HepG2 (cell line): Measurements from ENCODE around the gene RGS19. TPM values are rescaled to one million over a fixed set of nuclear protein-coding genes. Genes with fewer than 3 reads are reported as not detected.

ENCODE experiments used
- BHLHE40 ChIP-seq: IDR thresholded peaks from 2 replicates; pipeline ENCODE4 v1.6.1; 2011; ENCODE audit warnings: low read length, improper control_type of control experiment
- CAMTA2 ChIP-seq: sonication (generic); formaldehyde crosslinking; IDR thresholded peaks from 2 replicates; pipeline ENCODE4 v1.4.0; 2020; ENCODE audit warnings: mild to moderate bottlenecking, missing genetic modification reagents, borderline replicate concordance
- CC2D1A ChIP-seq: sonication (generic); formaldehyde crosslinking; IDR thresholded peaks from 2 replicates; pipeline ENCODE4 v1.8.1; 2023; ENCODE audit warnings: mild to moderate bottlenecking, missing genetic modification reagents
- DNMT3B ChIP-seq: conservative IDR thresholded peaks from 2 replicates; pipeline ENCODE4 v1.6.1; 2016; ENCODE audit warnings: missing biosample characterization, control low read depth
- ERF ChIP-seq: IDR thresholded peaks from 2 replicates; pipeline ENCODE4 v1.6.1; 2018; ENCODE audit warnings: missing biosample characterization, missing genetic modification reagents
- FLYWCH1 ChIP-seq: sonication (generic); formaldehyde crosslinking; IDR thresholded peaks from 2 replicates; pipeline ENCODE4 v1.8.1; 2023; ENCODE audit warnings: mild to moderate bottlenecking, missing genetic modification reagents
- FOXJ3 ChIP-seq: sonication (generic); formaldehyde crosslinking; IDR thresholded peaks from 2 replicates; pipeline ENCODE4 v1.4.0; 2020; ENCODE audit warnings: missing genetic modification reagents, mild to moderate bottlenecking, borderline replicate concordance
- GFI1 ChIP-seq: sonication (generic); formaldehyde crosslinking; IDR thresholded peaks from 2 replicates; pipeline ENCODE4 v1.5.0; 2020; ENCODE audit warnings: missing genetic modification reagents, mild to moderate bottlenecking, borderline replicate concordance
- HDAC6 ChIP-seq: fragments of 200-600 bp; sonication (generic); IDR thresholded peaks from 2 replicates; pipeline ENCODE4 v1.7.0; 2017; ENCODE audit warnings: mild to moderate bottlenecking, antibody characterized with exemption, low read length, low read depth
- HIVEP1 ChIP-seq: sonication (generic); formaldehyde crosslinking; IDR thresholded peaks from 2 replicates; pipeline ENCODE4 v1.4.0; 2020; ENCODE audit warnings: mild to moderate bottlenecking, missing genetic modification reagents
- HMGA1 ChIP-seq: sonication (generic); formaldehyde crosslinking; conservative IDR thresholded peaks from 2 replicates; pipeline ENCODE4 v1.4.0; 2020; ENCODE audit warnings: missing genetic modification reagents
- KDM6A ChIP-seq: IDR thresholded peaks from 2 replicates; pipeline ENCODE4 v1.6.1; 2016; ENCODE audit warnings: low read depth
- MIXL1 ChIP-seq: IDR thresholded peaks from 2 replicates; pipeline ENCODE4 v1.6.1; 2016
- NPAS2 ChIP-seq: sonication (generic); formaldehyde crosslinking; IDR thresholded peaks from 2 replicates; pipeline ENCODE4 v1.8.0; 2022; ENCODE audit warnings: mild to moderate bottlenecking, missing genetic modification reagents, borderline replicate concordance
- RXRB ChIP-seq: IDR thresholded peaks from 2 replicates; pipeline ENCODE4 v1.6.1; 2016; ENCODE audit warnings: borderline replicate concordance, missing genetic modification reagents, missing compliant biosample characterization
- THYN1 ChIP-seq: sonication (generic); formaldehyde crosslinking; IDR thresholded peaks from 2 replicates; pipeline ENCODE4 v1.8.1; 2023; ENCODE audit warnings: low read depth, mild to moderate bottlenecking, moderate library complexity, missing genetic modification reagents, borderline replicate concordance
- ZFYVE20 ChIP-seq: sonication (generic); formaldehyde crosslinking; IDR thresholded peaks from 2 replicates; pipeline ENCODE4 v1.8.0; 2023; ENCODE audit warnings: low read depth, mild to moderate bottlenecking, moderate library complexity, missing genetic modification reagents, borderline replicate concordance
- ZNF17 ChIP-seq: sonication (generic); formaldehyde crosslinking; IDR thresholded peaks from 2 replicates; pipeline ENCODE4 v1.5.0; 2020; ENCODE audit warnings: mild to moderate bottlenecking, missing genetic modification reagents
- ZNF256 ChIP-seq: sonication (generic); formaldehyde crosslinking; conservative IDR thresholded peaks from 2 replicates; pipeline ENCODE4 v1.4.0; 2020; ENCODE audit warnings: missing genetic modification reagents
- ZNF263 ChIP-seq: sonication (generic); formaldehyde crosslinking; IDR thresholded peaks from 2 replicates; pipeline ENCODE4 v1.4.0; 2020; ENCODE audit warnings: missing genetic modification reagents
- ZNF605 ChIP-seq: sonication (generic); formaldehyde crosslinking; IDR thresholded peaks from 2 replicates; pipeline ENCODE4 v1.8.0; 2022; ENCODE audit warnings: mild to moderate bottlenecking, missing genetic modification reagents
- ZSCAN5A ChIP-seq: sonication (generic); formaldehyde crosslinking; IDR thresholded peaks from 2 replicates; pipeline ENCODE4 v1.8.0; 2022; ENCODE audit warnings: mild to moderate bottlenecking, missing genetic modification reagents, borderline replicate concordance
- polyA plus RNA-seq, 8 experiments: library from polyadenylated mRNA; depleted of rRNA in 3 of 8; stranded (reverse) in 7 of 8; unstranded in 1 of 8; fragments of >200 nt; fragmentation: Illumina TruSeq in 4 of 8; extraction: Trizol in 4 of 8; gene quantifications; 2 replicates each; pipeline versions ENCODE4 v1.2.1 to v1.2.3, GENCODE V29; 2011 to 2016; ENCODE audit warnings: low read depth in 4 of 8, missing spikeins in 1 of 8, mixed read lengths in 1 of 8; ENCODE audit not compliant: insufficient read depth in 1 of 8
- total RNA-seq, 5 experiments: library from RNA; depleted of rRNA; stranded (reverse); fragments of >200 nt; fragmentation: Illumina TruSeq; extraction: Trizol; gene quantifications; 2 replicates each; pipeline ENCODE4 v1.2.3, GENCODE V29; 2016; ENCODE audit warnings: low read depth in 1 of 5
- TF ChIP-seq, protein P1 (sequence below): sonication (generic); formaldehyde crosslinking; IDR thresholded peaks from 2 replicates; pipeline ENCODE4 v1.5.0; 2020; ENCODE audit warnings: missing genetic modification reagents, mild to moderate bottlenecking, borderline replicate concordance
- TF ChIP-seq, protein P2 (sequence below): sonication (generic); formaldehyde crosslinking; IDR thresholded peaks from 2 replicates; pipeline ENCODE4 v1.4.0; 2020; ENCODE audit warnings: missing genetic modification reagents, borderline replicate concordance

The RGS19 gene
- total and polyA plus RNA-seq, 2 of the 13 experiments (the other 11 are each of a cell fraction or from before 2014, with no cell fraction given): 10.7 to 11.9 TPM

DNA sequence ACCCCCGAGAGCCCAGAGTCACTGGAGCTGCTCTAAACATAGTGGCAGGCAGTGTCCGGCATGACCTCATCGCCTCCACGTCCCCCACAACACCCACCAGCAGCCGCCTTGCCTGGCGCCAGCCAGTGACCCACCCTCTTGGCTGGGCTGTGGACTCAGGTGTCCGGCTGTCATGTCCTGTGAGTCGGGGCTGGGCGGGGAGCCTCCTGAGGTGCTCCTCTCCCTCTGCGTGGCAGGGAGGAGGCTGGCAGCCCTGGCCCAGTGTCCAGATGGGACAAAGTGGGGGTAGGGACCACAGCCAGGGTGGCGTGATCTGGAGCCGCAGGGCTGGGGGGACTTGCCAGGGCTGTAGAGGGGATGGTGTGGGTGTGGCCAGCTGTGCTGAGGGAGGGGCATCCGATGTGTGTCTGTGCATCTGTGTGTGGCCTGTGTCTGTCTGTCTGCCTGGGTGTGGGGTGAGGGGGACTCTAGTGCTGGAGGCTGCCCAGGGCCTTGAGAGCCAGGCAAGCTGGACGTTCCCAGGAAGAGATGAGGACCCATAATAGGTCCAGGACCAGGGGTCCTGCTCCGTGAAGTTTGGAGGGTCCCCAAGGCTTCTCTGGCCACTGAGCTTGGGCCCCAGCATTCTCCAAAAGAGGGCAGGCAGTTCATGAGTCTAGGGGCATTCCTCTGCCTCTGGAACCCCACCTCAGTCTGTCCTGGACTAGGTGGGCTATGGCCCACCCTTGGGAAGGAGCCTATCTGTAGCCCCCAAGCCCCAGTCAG is 27.6 kb downstream of the RGS19 start (continued):
- TF ChIP-seq, protein P1, sequence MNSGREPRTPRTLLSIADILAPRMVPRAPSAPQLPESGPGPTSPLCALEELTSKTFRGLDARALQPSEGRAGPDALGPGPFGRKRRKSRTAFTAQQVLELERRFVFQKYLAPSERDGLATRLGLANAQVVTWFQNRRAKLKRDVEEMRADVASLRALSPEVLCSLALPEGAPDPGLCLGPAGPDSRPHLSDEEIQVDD (CRISPR knock-in tag): no peak
- TF ChIP-seq CC2D1A (CRISPR knock-in tag) (no peak), ZSCAN5A (CRISPR knock-in tag) (no peak), ZNF17 (CRISPR knock-in tag) (no peak), ZNF605 (CRISPR knock-in tag) (no peak), NPAS2 (CRISPR knock-in tag) (no peak), ZFYVE20 (no peak), CAMTA2 (no peak), HIVEP1 (CRISPR knock-in tag) (no peak), BHLHE40 (0 out of 2 replicates have a peak, but pooled peaks have one; percentile 16), FOXJ3 (CRISPR knock-in tag) (no peak), MIXL1 (CRISPR knock-in tag) (no peak), KDM6A (no peak), DNMT3B (CRISPR knock-in tag) (no peak), GFI1 (CRISPR knock-in tag) (no peak), RXRB (CRISPR knock-in tag) (no peak), HMGA1 (no peak), HDAC6 (no peak), ERF (no peak), ZNF256 (CRISPR knock-in tag) (no peak), FLYWCH1 (CRISPR knock-in tag) (no peak), THYN1 (CRISPR knock-in tag) (no peak), ZNF263 (CRISPR knock-in tag) (peak; percentile 84)
- TF ChIP-seq, protein P2, sequence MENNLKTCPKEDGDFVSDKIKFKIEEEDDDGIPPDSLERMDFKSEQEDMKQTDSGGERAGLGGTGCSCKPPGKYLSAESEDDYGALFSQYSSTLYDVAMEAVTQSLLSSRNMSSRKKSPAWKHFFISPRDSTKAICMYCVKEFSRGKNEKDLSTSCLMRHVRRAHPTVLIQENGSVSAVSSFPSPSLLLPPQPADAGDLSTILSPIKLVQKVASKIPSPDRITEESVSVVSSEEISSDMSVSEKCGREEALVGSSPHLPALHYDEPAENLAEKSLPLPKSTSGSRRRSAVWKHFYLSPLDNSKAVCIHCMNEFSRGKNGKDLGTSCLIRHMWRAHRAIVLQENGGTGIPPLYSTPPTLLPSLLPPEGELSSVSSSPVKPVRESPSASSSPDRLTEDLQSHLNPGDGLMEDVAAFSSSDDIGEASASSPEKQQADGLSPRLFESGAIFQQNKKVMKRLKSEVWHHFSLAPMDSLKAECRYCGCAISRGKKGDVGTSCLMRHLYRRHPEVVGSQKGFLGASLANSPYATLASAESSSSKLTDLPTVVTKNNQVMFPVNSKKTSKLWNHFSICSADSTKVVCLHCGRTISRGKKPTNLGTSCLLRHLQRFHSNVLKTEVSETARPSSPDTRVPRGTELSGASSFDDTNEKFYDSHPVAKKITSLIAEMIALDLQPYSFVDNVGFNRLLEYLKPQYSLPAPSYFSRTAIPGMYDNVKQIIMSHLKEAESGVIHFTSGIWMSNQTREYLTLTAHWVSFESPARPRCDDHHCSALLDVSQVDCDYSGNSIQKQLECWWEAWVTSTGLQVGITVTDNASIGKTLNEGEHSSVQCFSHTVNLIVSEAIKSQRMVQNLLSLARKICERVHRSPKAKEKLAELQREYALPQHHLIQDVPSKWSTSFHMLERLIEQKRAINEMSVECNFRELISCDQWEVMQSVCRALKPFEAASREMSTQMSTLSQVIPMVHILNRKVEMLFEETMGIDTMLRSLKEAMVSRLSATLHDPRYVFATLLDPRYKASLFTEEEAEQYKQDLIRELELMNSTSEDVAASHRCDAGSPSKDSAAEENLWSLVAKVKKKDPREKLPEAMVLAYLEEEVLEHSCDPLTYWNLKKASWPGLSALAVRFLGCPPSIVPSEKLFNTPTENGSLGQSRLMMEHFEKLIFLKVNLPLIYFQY (CRISPR knock-in tag): no peak
